GM19372 (cell line): ENCODE results near the gene NUFIP1.

Source experiments
- ATAC-seq: cut with Tn5 transposase; IDR thresholded peaks from one replicate; pipeline ENCODE4 v1.9.1; 2021; ENCODE audit warnings: mild to moderate bottlenecking, low read depth, moderate library complexity; ENCODE audit not compliant: unreplicated experiment

NUFIP1 gene

GRCh38 chr13:44894001-44894770 lies 95.1 kb downstream of the NUFIP1 start:
- ATAC-seq: no peak
